Neural progenitor cell (in vitro differentiated cells): ENCODE data around the gene CKMT1B. TPM values are rescaled to one million over a fixed set of nuclear protein-coding genes. Genes with fewer than 3 reads are reported as not detected.
A peak's percentile ranks its signal among the peaks of the same experiment; 100 is the strongest.
"Not testable (repeated sequence)": the region's sequence is repeated elsewhere in the genome, so short reads cannot be mapped to it uniquely, and the experiment has no call there.

Experiments used
- DNase-seq: peaks from one replicate; pipeline ENCODE4 v3.0.0-alpha.2; 2016; ENCODE audit warnings: low spot score
- H2AFZ ChIP-seq: fragments of 200-600 bp; sonication (generic); replicated peaks from 2 replicates; pipeline ENCODE4 v1.6.1; 2016; ENCODE audit warnings: antibody characterized with exemption
- H3F3A ChIP-seq: fragments of 200-600 bp; sonication (generic); 2 replicates; pipeline ENCODE4 v1.6.1; 2016; ENCODE audit warnings: antibody characterized with exemption, low read depth
- H3K27ac ChIP-seq: fragments of 200-600 bp; sonication (generic); 2 replicates; pipeline ENCODE4 v1.5.1; 2016; ENCODE audit warnings: mild to moderate bottlenecking
- H3K27me3 ChIP-seq: fragments of 200-600 bp; sonication (generic); 2 replicates; pipeline ENCODE4 v1.6.1; 2016; ENCODE audit warnings: mild to moderate bottlenecking, moderate library complexity
- H3K36me3 ChIP-seq: fragments of 200-600 bp; sonication (generic); 2 replicates; pipeline ENCODE4 v1.5.1; 2016
- H3K4me1 ChIP-seq: fragments of 200-600 bp; sonication (generic); 2 replicates; pipeline ENCODE4 v1.6.1; 2016; ENCODE audit warnings: mixed run types
- H3K4me2 ChIP-seq: fragments of 200-600 bp; sonication (generic); 2 replicates; pipeline ENCODE4 v1.6.1; 2016
- H3K4me3 ChIP-seq: fragments of 200-600 bp; sonication (generic); 2 replicates; pipeline ENCODE4 v1.5.1; 2016
- H3K79me2 ChIP-seq: fragments of 200-600 bp; sonication (generic); 2 replicates; pipeline ENCODE4 v1.6.1; 2016; ENCODE audit warnings: low read depth
- H3K9ac ChIP-seq: fragments of 200-600 bp; sonication (generic); 2 replicates; pipeline ENCODE4 v1.6.1; 2016
- H3K9me3 ChIP-seq: fragments of 200-600 bp; sonication (generic); 2 replicates; pipeline ENCODE4 v1.5.1; 2016; ENCODE audit warnings: low read depth
- H4K20me1 ChIP-seq: fragments of 200-600 bp; sonication (generic); 2 replicates; pipeline ENCODE4 v1.6.1; 2016; ENCODE audit warnings: low read depth
- H3K27ac Mint-ChIP-seq: 3 replicates; pipeline ENCODE4 v1.8.0; 2021; ENCODE audit warnings: mixed read lengths
- H3K27me3 Mint-ChIP-seq: 2 replicates; pipeline ENCODE4 v1.8.0; 2022; ENCODE audit warnings: low read depth, mild to moderate bottlenecking, inconsistent platforms, moderate library complexity, mixed read lengths; ENCODE audit not compliant: insufficient read depth
- H3K36me3 Mint-ChIP-seq: 3 replicates; pipeline ENCODE4 v1.8.0; 2021; ENCODE audit warnings: mixed read lengths
- H3K4me1 Mint-ChIP-seq: 3 replicates; pipeline ENCODE4 v1.8.0; 2021; ENCODE audit warnings: mixed read lengths
- H3K4me3 Mint-ChIP-seq: 3 replicates; pipeline ENCODE4 v1.8.0; 2021; ENCODE audit warnings: mild to moderate bottlenecking, moderate library complexity, mixed read lengths
- H3K9me3 Mint-ChIP-seq: 3 replicates; pipeline ENCODE4 v1.8.0; 2020; ENCODE audit warnings: mixed read lengths
- EZH2 ChIP-seq: fragments of 200-600 bp; sonication (generic); IDR thresholded peaks from 2 replicates; pipeline ENCODE4 v1.6.1; 2017; ENCODE audit warnings: antibody characterized with exemption, mild to moderate bottlenecking, moderate library complexity
- EZH2phosphoT487 ChIP-seq: fragments of 200-600 bp; sonication (generic); IDR thresholded peaks from 2 replicates; pipeline ENCODE4 v1.6.1; 2017; ENCODE audit warnings: antibody characterized with exemption
- total RNA-seq: library from RNA; depleted of rRNA; stranded (reverse); fragments of >200 nt; gene quantifications from 2 replicates; pipeline ENCODE4 v1.2.3, GENCODE V29; 2015; ENCODE audit warnings: low replicate concordance
- TF ChIP-seq, protein P1 (sequence below): fragments of 200-600 bp; sonication (generic); IDR thresholded peaks from 2 replicates; pipeline ENCODE4 v1.5.1; 2017; ENCODE audit warnings: antibody characterized with exemption, mild to moderate bottlenecking

Gene CKMT1B
- total RNA-seq, 1 donor from 2014 or later, result 4.6 TPM

DNA sequence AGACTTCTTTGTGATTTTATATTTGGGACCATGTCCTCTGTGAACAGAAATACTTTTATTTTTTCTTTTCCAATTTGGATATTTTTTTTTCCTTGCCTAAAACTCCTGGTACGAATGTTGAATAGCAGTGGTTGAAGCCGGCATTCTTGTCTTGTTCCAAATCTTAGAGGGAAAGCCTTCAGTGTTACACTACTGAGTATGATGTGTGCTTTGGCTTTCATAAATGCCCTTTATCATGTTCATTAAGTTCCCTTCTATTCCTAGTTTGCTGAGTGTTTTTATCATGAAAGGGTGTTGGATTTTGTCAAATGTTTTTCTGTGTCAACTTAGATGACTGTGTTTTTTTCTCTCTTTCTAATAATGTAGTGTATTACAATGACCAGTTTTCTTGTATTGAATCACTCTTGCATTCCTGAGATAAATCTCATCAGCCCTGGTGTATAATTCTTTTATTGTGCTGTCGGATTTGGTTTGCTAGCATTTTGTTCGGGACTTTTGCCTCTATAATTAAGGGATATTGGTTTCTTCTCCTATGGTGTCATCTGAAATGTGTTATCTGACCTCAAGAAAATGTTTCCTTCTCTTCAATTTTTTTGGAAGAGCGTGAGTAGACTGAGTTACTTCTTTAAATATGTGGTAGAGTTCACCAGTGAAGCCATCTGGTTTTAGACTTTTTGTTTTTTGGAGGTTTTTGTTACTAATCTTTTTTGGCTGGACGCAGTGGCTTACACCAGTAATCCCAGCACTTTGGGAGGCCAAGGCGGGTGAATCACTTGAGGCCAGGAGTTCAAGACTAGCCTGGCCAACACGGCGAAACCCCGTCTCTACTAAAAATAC, 43.1 kb upstream of the CKMT1B start:
- Histone ChIP-seq H3K27ac (no peak overlapping the region), H4K20me1 (no peaks in the 10 kb centered on the region), H3K36me3 (peaks cover 4% of the 10 kb centered on the region), H3K4me3 (no peak overlapping the region), H3K9me3 (no peaks in the 10 kb centered on the region), H2AFZ (no peak overlapping the region), H3K27me3 (no peaks in the 10 kb centered on the region), H3F3A (no peaks in the 10 kb centered on the region), H3K4me1 (no peaks in the 10 kb centered on the region), H3K9ac (no peak overlapping the region), H3K79me2 (no peaks in the 10 kb centered on the region), H3K4me2 (no peak overlapping the region)
- TF ChIP-seq, protein P1, sequence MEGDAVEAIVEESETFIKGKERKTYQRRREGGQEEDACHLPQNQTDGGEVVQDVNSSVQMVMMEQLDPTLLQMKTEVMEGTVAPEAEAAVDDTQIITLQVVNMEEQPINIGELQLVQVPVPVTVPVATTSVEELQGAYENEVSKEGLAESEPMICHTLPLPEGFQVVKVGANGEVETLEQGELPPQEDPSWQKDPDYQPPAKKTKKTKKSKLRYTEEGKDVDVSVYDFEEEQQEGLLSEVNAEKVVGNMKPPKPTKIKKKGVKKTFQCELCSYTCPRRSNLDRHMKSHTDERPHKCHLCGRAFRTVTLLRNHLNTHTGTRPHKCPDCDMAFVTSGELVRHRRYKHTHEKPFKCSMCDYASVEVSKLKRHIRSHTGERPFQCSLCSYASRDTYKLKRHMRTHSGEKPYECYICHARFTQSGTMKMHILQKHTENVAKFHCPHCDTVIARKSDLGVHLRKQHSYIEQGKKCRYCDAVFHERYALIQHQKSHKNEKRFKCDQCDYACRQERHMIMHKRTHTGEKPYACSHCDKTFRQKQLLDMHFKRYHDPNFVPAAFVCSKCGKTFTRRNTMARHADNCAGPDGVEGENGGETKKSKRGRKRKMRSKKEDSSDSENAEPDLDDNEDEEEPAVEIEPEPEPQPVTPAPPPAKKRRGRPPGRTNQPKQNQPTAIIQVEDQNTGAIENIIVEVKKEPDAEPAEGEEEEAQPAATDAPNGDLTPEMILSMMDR, result no peak
- no peak for TF ChIP-seq EZH2phosphoT487
- no peak for TF ChIP-seq EZH2
- Mint-ChIP-seq H3K36me3 (peaks cover 11% of the 10 kb centered on the region), H3K9me3 (peaks cover 11% of the 10 kb centered on the region), H3K4me3 (no peak overlapping the region), H3K27me3 (peaks cover 2% of the 10 kb centered on the region), H3K27ac (peak overlapping the region; percentile 8), H3K4me1 (peaks cover 3% of the 10 kb centered on the region)
- no peak for DNase-seq

- peaks cover 6% of the 10 kb centered on the region for H3K9me3 Mint-ChIP-seq
- peaks cover 6% of the 10 kb centered on the region for H3K36me3 Mint-ChIP-seq
- no peak overlapping the region for H3K4me3 Mint-ChIP-seq
- no peak for DNase-seq
- Histone ChIP-seq H3K4me3 (no peak overlapping the region), H3K79me2 (no peaks in the 10 kb centered on the region), H3K4me2 (no peak overlapping the region), H3K36me3 (peaks cover 4% of the 10 kb centered on the region), H2AFZ (no peak overlapping the region), H3K27me3 (no peaks in the 10 kb centered on the region), H3K9ac (no peak overlapping the region), H3F3A (no peaks in the 10 kb centered on the region), H3K9me3 (no peaks in the 10 kb centered on the region), H3K4me1 (no peaks in the 10 kb centered on the region), H3K27ac (no peak overlapping the region), H4K20me1 (no peaks in the 10 kb centered on the region)
- H3K27me3 Mint-ChIP-seq, result peaks cover 2% of the 10 kb centered on the region
- TF ChIP-seq, protein P1, result no peak
- TF ChIP-seq EZH2, result no peak
- TF ChIP-seq EZH2phosphoT487, result no peak
- H3K27ac Mint-ChIP-seq, result no peak overlapping the region
- peaks cover 3% of the 10 kb centered on the region for H3K4me1 Mint-ChIP-seq
These were observed 41.6 kb upstream of the CKMT1B start for GRCh38 chr15:43552256-43552655.

DNA sequence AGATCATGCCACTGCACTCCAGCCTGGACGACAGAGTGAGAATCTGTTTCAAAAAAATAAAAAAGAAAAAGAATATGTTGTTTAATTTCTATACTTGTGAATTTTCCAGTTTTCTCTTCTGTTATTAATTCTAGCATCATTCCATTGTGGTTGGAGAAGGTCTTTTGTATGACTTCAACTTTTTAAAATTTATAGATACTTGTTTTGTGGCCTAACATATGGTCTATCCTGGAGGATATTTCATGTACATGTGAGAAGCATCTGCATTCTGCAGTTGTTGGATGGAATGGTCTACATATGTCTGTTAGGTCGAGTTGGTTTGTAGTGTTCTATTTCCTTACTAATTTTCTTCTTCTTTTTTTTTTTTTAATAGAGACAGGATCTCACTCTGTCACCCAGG, 40.8 kb upstream of the CKMT1B start:
- H4K20me1 ChIP-seq, result no peaks in the 10 kb centered on the region
- no peak overlapping the region for H2AFZ ChIP-seq
- Mint-ChIP-seq H3K9me3 (no peaks in the 10 kb centered on the region), H3K27me3 (peaks cover 2% of the 10 kb centered on the region), H3K36me3 (no peaks in the 10 kb centered on the region), H3K4me3 (no peak overlapping the region), H3K4me1 (peaks cover 3% of the 10 kb centered on the region), H3K27ac (no peak overlapping the region)
- no peaks in the 10 kb centered on the region for H3K79me2 ChIP-seq
- H3K9ac ChIP-seq, result no peak overlapping the region
- no peak overlapping the region for H3K4me2 ChIP-seq
- H3K36me3 ChIP-seq, result no peaks in the 10 kb centered on the region
- DNase-seq, result no peak
- no peaks in the 10 kb centered on the region for H3K9me3 ChIP-seq
- no peak overlapping the region for H3K27ac ChIP-seq
- TF ChIP-seq EZH2phosphoT487 (no peak), EZH2 (no peak)
- TF ChIP-seq, protein P1, result no peak
- no peaks in the 10 kb centered on the region for H3K27me3 ChIP-seq
- no peak overlapping the region for H3K4me3 ChIP-seq
- H3K4me1 ChIP-seq, result no peaks in the 10 kb centered on the region
- H3F3A ChIP-seq, result no peaks in the 10 kb centered on the region

DNA sequence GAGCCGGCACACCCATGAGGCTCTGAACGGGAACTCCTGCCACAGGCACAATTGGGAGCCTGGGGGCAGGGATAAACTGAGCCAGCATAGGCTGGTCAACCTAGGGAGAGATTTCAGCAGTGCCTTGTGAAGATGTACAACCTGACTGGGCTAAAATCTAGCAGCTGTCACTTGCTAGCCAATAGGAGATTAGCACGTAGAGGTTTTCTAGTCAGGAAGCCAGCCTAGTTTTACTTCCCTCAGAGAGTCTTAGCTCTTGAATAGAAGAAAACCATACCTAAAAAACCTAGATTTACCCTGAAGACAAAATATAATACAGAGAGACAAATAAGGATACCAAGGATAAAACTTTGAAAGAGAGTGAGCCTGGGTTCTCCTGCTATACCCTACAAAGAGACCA, 31.1 kb upstream of the CKMT1B start:
- not testable (repeated sequence) for H3K27me3 ChIP-seq, H3K4me3 Mint-ChIP-seq, H3K4me1 ChIP-seq

DNA sequence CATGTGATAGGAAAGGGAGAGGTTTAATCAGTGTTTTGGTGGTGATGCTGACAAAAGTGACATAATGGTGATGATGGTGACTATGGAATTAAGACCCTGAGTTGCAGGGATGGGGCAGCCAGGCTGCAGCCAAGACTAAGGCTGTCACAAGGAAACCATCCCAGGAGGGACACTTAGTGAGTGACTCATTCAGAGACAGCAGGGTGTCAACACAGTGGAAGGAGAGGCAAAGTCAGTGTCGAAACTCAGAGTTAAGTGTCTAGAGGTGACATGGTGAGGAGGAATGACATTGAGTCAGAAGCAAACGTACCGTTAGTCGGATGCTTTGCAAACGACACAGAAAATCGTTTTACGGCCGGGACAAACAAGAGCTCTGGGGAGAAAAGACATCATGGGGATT, 30.0 kb upstream of the CKMT1B start:
- not testable (repeated sequence) for H3K27ac ChIP-seq, H3K36me3 ChIP-seq, H3K4me3 ChIP-seq, H3K4me2 ChIP-seq, H3K79me2 ChIP-seq, H3K27ac Mint-ChIP-seq, H3K4me1 Mint-ChIP-seq, H3K36me3 Mint-ChIP-seq, H3K9me3 ChIP-seq, H3F3A ChIP-seq, H3K27me3 Mint-ChIP-seq, H3K9ac ChIP-seq, H3K9me3 Mint-ChIP-seq, H3K4me1 ChIP-seq, DNase-seq, H3K27me3 ChIP-seq, H3K4me3 Mint-ChIP-seq, H2AFZ ChIP-seq, H4K20me1 ChIP-seq

More for the DNA sequence above, 31.1 kb upstream of the CKMT1B start:
- not testable (repeated sequence) for H3K36me3 Mint-ChIP-seq, H3K9me3 ChIP-seq, H3K27ac Mint-ChIP-seq, H3K27me3 Mint-ChIP-seq, H3K4me2 ChIP-seq, H3K36me3 ChIP-seq, H3K4me1 Mint-ChIP-seq, H3K9ac ChIP-seq, H3F3A ChIP-seq, H3K79me2 ChIP-seq, H3K4me3 ChIP-seq, H4K20me1 ChIP-seq, H3K9me3 Mint-ChIP-seq, H2AFZ ChIP-seq, DNase-seq, H3K27ac ChIP-seq

- not testable (repeated sequence) for DNase-seq, H3K9ac ChIP-seq, H3K27ac Mint-ChIP-seq, H3K4me2 ChIP-seq, H3K9me3 Mint-ChIP-seq, H3K27me3 ChIP-seq, H4K20me1 ChIP-seq, H3F3A ChIP-seq, H3K4me1 Mint-ChIP-seq, H3K4me3 Mint-ChIP-seq, H2AFZ ChIP-seq, H3K4me3 ChIP-seq, H3K27ac ChIP-seq, H3K9me3 ChIP-seq, H3K79me2 ChIP-seq, H3K4me1 ChIP-seq, H3K36me3 Mint-ChIP-seq, H3K27me3 Mint-ChIP-seq, H3K36me3 ChIP-seq
These were observed 27.2 kb upstream of the CKMT1B start for GRCh38 chr15:43566615-43567014.
